Keratinocyte (primary cell): Measurements from ENCODE around the gene LAMC3. TPM values are rescaled to one million over a fixed set of nuclear protein-coding genes. Genes with fewer than 3 reads are reported as not detected.

Source experiments
- DNase-seq: peaks from one replicate; pipeline ENCODE4 v3.0.0-alpha.2; 2011; ENCODE audit warnings: low read depth, missing footprints, low spot score
- FAIRE-seq: peaks from 2 replicates; lab custom pipeline; 2011; peaks lifted over from hg19 to GRCh38; lab: Jason Lieb, UNC
- H2AFZ ChIP-seq: 2 replicates; pipeline ENCODE4 v1.6.0; 2012; ENCODE audit warnings: low read length, control low read depth, inconsistent platforms; ENCODE audit not compliant: control insufficient read depth
- H3K27ac ChIP-seq: 2 replicates; pipeline ENCODE4 v1.5.1; 2011; ENCODE audit warnings: low read length; ENCODE audit not compliant: control insufficient read depth, insufficient read depth
- H3K27me3 ChIP-seq: 3 replicates; pipeline ENCODE4 v1.6.0; 2011; ENCODE audit warnings: low read length; ENCODE audit not compliant: control insufficient read depth, insufficient read depth; ENCODE audit errors: extremely low read depth
- H3K36me3 ChIP-seq, 2 experiments: 2 replicates in 1 of 2; 3 replicates in 1 of 2; pipeline ENCODE4 v1.5.1; 2011; ENCODE audit warnings: low read length in 2 of 2, mild to moderate bottlenecking in 1 of 2; ENCODE audit not compliant: control insufficient read depth in 2 of 2, insufficient read depth in 2 of 2; ENCODE audit errors: extremely low read depth in 1 of 2
- H3K4me1 ChIP-seq: 3 replicates; pipeline ENCODE4 v1.5.1; 2011; ENCODE audit warnings: low read length; ENCODE audit not compliant: control insufficient read depth, insufficient read depth; ENCODE audit errors: extremely low read depth
- H3K4me2 ChIP-seq: 3 replicates; pipeline ENCODE4 v1.6.0; 2011; ENCODE audit warnings: low read depth, low read length; ENCODE audit not compliant: control insufficient read depth, insufficient read depth; ENCODE audit errors: extremely low read depth
- H3K4me3 ChIP-seq, 3 experiments: fragments of 200-600 bp in 1 of 3; sonication (generic) in 1 of 3; 2 replicates in 2 of 3; 3 replicates in 1 of 3; pipeline ENCODE4 v1.5.1; 2011 to 2016; ENCODE audit warnings: low read length in 3 of 3, mild to moderate bottlenecking in 3 of 3, control low read depth in 2 of 3, inconsistent platforms in 1 of 3, low read depth in 1 of 3, mixed read lengths in 1 of 3, mixed run types in 1 of 3, moderate library complexity in 1 of 3; ENCODE audit not compliant: control insufficient read depth in 2 of 3, insufficient read depth in 2 of 3; ENCODE audit errors: extremely low read depth in 1 of 3
- H3K79me2 ChIP-seq: 2 replicates; pipeline ENCODE4 v1.6.0; 2012; ENCODE audit warnings: low read length; ENCODE audit not compliant: control insufficient read depth, insufficient read depth
- H3K9ac ChIP-seq: 3 replicates; pipeline ENCODE4 v1.6.0; 2011; ENCODE audit warnings: low read length; ENCODE audit not compliant: control insufficient read depth, insufficient read depth; ENCODE audit errors: extremely low read depth
- H3K9me1 ChIP-seq: 3 replicates; pipeline ENCODE4 v1.6.0; 2011; ENCODE audit warnings: low read length; ENCODE audit not compliant: control insufficient read depth, insufficient read depth; ENCODE audit errors: extremely low read depth
- H3K9me3 ChIP-seq: 2 replicates; pipeline ENCODE4 v1.5.1; 2012; ENCODE audit warnings: low read depth, low read length; ENCODE audit not compliant: control insufficient read depth
- H4K20me1 ChIP-seq: 3 replicates; pipeline ENCODE4 v1.6.0; 2011; ENCODE audit warnings: low read length; ENCODE audit not compliant: control insufficient read depth, insufficient read depth; ENCODE audit errors: extremely low read depth
- EZH2 ChIP-seq: IDR thresholded peaks from one replicate; pipeline ENCODE4 v1.6.1; 2012; ENCODE audit warnings: inconsistent platforms, mild to moderate bottlenecking, low read length, moderate library complexity
- dilution Hi-C: fragments of 300-500 bp; cut with MboI; formaldehyde crosslinking; loops from one replicate; pipeline ENCODE4 v1.7.0; 2020; ENCODE audit warnings: low sequenced_read_pairs; ENCODE audit not compliant: extremely low pct_ligation_motif_present
- polyA plus RNA-seq, 5 experiments: library from polyadenylated mRNA; depleted of rRNA in 3 of 5; stranded (reverse) in 3 of 5; stranded (forward) in 1 of 5; unstranded in 1 of 5; fragments of >200 nt; gene quantifications; 1 replicate in 1 of 5; 2 replicates in 3 of 5; 3 replicates in 1 of 5; pipeline versions ENCODE4 v1.2.1 to v1.2.3, GENCODE V29; 2011 to 2012; ENCODE audit warnings: missing spikeins in 2 of 5, low read depth in 1 of 5, low replicate concordance in 1 of 5
- TF ChIP-seq, protein P1 (sequence below), 3 experiments: IDR thresholded peaks in 1 of 3; conservative IDR thresholded peaks in 1 of 3; optimal IDR thresholded peaks in 1 of 3; 2 replicates in 2 of 3; 3 replicates in 1 of 3; pipeline versions ENCODE3 to v1.5.1; 2011; ENCODE audit warnings: low read length in 3 of 3, mild to moderate bottlenecking in 3 of 3, moderate library complexity in 2 of 3, control low read depth in 1 of 3, inconsistent platforms in 1 of 3; ENCODE audit not compliant: insufficient read depth in 2 of 3; ENCODE audit errors: extremely low read depth in 1 of 3

The LAMC3 gene
- polyA plus RNA-seq, 1 donor (not counting 4 experiments of a cell fraction or from before 2014, with no cell fraction given): not detected

- TF ChIP-seq EZH2: no peak
- TF ChIP-seq, protein P1, sequence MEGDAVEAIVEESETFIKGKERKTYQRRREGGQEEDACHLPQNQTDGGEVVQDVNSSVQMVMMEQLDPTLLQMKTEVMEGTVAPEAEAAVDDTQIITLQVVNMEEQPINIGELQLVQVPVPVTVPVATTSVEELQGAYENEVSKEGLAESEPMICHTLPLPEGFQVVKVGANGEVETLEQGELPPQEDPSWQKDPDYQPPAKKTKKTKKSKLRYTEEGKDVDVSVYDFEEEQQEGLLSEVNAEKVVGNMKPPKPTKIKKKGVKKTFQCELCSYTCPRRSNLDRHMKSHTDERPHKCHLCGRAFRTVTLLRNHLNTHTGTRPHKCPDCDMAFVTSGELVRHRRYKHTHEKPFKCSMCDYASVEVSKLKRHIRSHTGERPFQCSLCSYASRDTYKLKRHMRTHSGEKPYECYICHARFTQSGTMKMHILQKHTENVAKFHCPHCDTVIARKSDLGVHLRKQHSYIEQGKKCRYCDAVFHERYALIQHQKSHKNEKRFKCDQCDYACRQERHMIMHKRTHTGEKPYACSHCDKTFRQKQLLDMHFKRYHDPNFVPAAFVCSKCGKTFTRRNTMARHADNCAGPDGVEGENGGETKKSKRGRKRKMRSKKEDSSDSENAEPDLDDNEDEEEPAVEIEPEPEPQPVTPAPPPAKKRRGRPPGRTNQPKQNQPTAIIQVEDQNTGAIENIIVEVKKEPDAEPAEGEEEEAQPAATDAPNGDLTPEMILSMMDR (optimal IDR thresholded peaks at IDR 0.05 in 1 of 3, IDR thresholded peaks at IDR 0.05 in 1 of 3, conservative IDR thresholded peaks at IDR 0.05 in 1 of 3; ENCODE audit: extremely low read depth in 1 of 3, insufficient read depth in 2 of 3, low read length in 3 of 3): no peak
- dilution Hi-C loops: no loop called here
- no peak overlapping the region for H3K4me3 ChIP-seq
- no peaks in the 10 kb centered on the region for H3K27me3 ChIP-seq
- H3K4me1 ChIP-seq: peaks cover 10% of the 10 kb centered on the region
- H3K9me1 ChIP-seq: no peaks in the 10 kb centered on the region
- no peak overlapping the region for H2AFZ ChIP-seq
- H3K79me2 ChIP-seq: peaks cover 22% of the 10 kb centered on the region
- peaks cover 8 to 19% of the 10 kb centered on the region in 2 experiments for H3K36me3 ChIP-seq
- H3K9ac ChIP-seq: no peak overlapping the region
- H3K4me2 ChIP-seq: no peak overlapping the region
- no peaks in the 10 kb centered on the region for H4K20me1 ChIP-seq
- H3K9me3 ChIP-seq: no peaks in the 10 kb centered on the region
- FAIRE-seq: no peak
- no peak overlapping the region for H3K27ac ChIP-seq
- DNase-seq: no peak
Observed at GRCh38 chr9:131129183-131129582, 120.2 kb downstream of the LAMC3 start.

DNA sequence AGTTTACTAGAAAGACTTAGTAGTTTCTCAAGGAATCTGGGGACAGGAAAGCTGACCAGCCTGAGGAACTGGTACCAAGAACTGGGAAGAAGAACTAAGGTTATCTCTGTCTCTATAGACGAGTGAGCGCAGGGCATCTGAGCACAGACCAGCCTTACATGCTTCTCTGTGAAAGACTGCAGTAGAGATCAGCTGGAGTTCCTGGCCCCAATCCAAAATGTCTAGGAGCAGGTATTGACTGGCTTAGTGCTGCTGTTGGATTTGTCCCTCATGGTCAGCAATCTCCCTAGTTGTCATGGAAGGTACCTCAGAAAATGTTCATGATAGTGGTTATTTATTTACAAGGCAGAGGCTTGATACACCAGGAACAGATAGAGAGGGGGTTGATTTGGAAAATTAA, 129.7 kb downstream of the LAMC3 start:
- no peak overlapping the region for H3K9ac ChIP-seq
- H3K4me2 ChIP-seq: no peak overlapping the region
- TF ChIP-seq EZH2: no peak
- TF ChIP-seq, protein P1 (optimal IDR thresholded peaks at IDR 0.05 in 1 of 3, IDR thresholded peaks at IDR 0.05 in 1 of 3, conservative IDR thresholded peaks at IDR 0.05 in 1 of 3; ENCODE audit: extremely low read depth in 1 of 3, insufficient read depth in 2 of 3, low read length in 3 of 3): no peak
- H3K27me3 ChIP-seq: no peaks in the 10 kb centered on the region
- no peak overlapping the region for H3K27ac ChIP-seq
- no peaks in the 10 kb centered on the region for H3K9me3 ChIP-seq
- H3K79me2 ChIP-seq: no peaks in the 10 kb centered on the region
- DNase-seq (no peak), FAIRE-seq (no peak)
- H3K36me3 ChIP-seq: peaks cover 37 to 39% of the 10 kb centered on the region in 2 experiments
- no peak overlapping the region for H3K4me3 ChIP-seq
- H4K20me1 ChIP-seq: no peaks in the 10 kb centered on the region
- H3K9me1 ChIP-seq: no peaks in the 10 kb centered on the region
- H2AFZ ChIP-seq: no peak overlapping the region
- dilution Hi-C loops: no loop called here
- H3K4me1 ChIP-seq: no peaks in the 10 kb centered on the region
